Mesenchymal stem cell (in vitro differentiated cells and primary cell): ENCODE results near the gene BMPER.

Source experiments
- DNase-seq: peaks from one replicate; pipeline ENCODE4 v3.0.0-alpha.2; 2013
- H2AFZ ChIP-seq: one replicate; pipeline ENCODE4 v1.6.1; 2013; ENCODE audit warnings: low read depth, mild to moderate bottlenecking, control low read depth, inconsistent platforms, low read length, moderate library complexity
- H2AK5ac ChIP-seq: 2 replicates; pipeline ENCODE4 v1.6.1; 2013; ENCODE audit warnings: low read length, moderate library complexity, mild to moderate bottlenecking, inconsistent platforms; ENCODE audit not compliant: severe bottlenecking
- H2BK120ac ChIP-seq: one replicate; pipeline ENCODE4 v1.6.1; 2013; ENCODE audit warnings: low read depth, mild to moderate bottlenecking, inconsistent platforms, low read length, moderate library complexity
- H2BK12ac ChIP-seq, 2 experiments: one replicate each; pipeline ENCODE4 v1.6.1; 2013; ENCODE audit warnings: inconsistent platforms in 2 of 2, low read length in 2 of 2, mild to moderate bottlenecking in 2 of 2, moderate library complexity in 2 of 2, control low read depth in 1 of 2
- H2BK15ac ChIP-seq: one replicate; pipeline ENCODE4 v1.6.1; 2013; ENCODE audit warnings: mild to moderate bottlenecking, low read depth, inconsistent platforms; ENCODE audit not compliant: poor library complexity, severe bottlenecking
- H2BK5ac ChIP-seq: 2 replicates; pipeline ENCODE4 v1.6.1; 2013; ENCODE audit warnings: low read depth, mild to moderate bottlenecking, low read length, control low read depth, inconsistent platforms; ENCODE audit not compliant: poor library complexity, severe bottlenecking
- H3K14ac ChIP-seq, 2 experiments: one replicate each; pipeline ENCODE4 v1.6.1; 2013; ENCODE audit warnings: inconsistent platforms in 2 of 2, low read length in 2 of 2, control low read depth in 1 of 2, mild to moderate bottlenecking in 1 of 2, moderate library complexity in 1 of 2
- H3K18ac ChIP-seq, 2 experiments: one replicate each; pipeline ENCODE4 v1.6.1; 2013; ENCODE audit warnings: inconsistent platforms in 2 of 2, low read length in 2 of 2, control low read depth in 1 of 2, low read depth in 1 of 2, mild to moderate bottlenecking in 1 of 2
- H3K23ac ChIP-seq, 2 experiments: one replicate each; pipeline ENCODE4 v1.6.1; 2013; ENCODE audit warnings: inconsistent platforms in 2 of 2, low read length in 2 of 2, mild to moderate bottlenecking in 2 of 2, moderate library complexity in 2 of 2, control low read depth in 1 of 2
- H3K27ac ChIP-seq: 2 replicates; pipeline ENCODE4 v1.5.1; 2013; ENCODE audit warnings: mild to moderate bottlenecking, moderate library complexity, low read length, control low read depth, inconsistent platforms; ENCODE audit not compliant: poor library complexity, severe bottlenecking
- H3K27me3 ChIP-seq, 2 experiments: 2 replicates each; pipeline versions ENCODE4 v1.6.1 to v1.7.0; 2013; ENCODE audit warnings: low read length in 2 of 2, mild to moderate bottlenecking in 2 of 2, moderate library complexity in 2 of 2, control low read depth in 1 of 2, inconsistent platforms in 1 of 2; ENCODE audit not compliant: control insufficient read depth in 1 of 2, insufficient read depth in 1 of 2
- H3K36me3 ChIP-seq, 2 experiments: 2 replicates each; pipeline versions ENCODE4 v1.6.1 to v1.7.0; 2013; ENCODE audit warnings: low read length in 2 of 2, control low read depth in 1 of 2, inconsistent platforms in 1 of 2, low read depth in 1 of 2, mild to moderate bottlenecking in 1 of 2; ENCODE audit not compliant: insufficient read depth in 2 of 2, control insufficient read depth in 1 of 2
- H3K4ac ChIP-seq, 2 experiments: one replicate each; pipeline ENCODE4 v1.6.1; 2013; ENCODE audit warnings: inconsistent platforms in 2 of 2, low read length in 2 of 2, mild to moderate bottlenecking in 2 of 2, moderate library complexity in 2 of 2, control low read depth in 1 of 2, low read depth in 1 of 2
- H3K4me1 ChIP-seq: 2 replicates; pipeline ENCODE4 v1.6.1; 2013; ENCODE audit warnings: low read depth, low read length, control low read depth; ENCODE audit not compliant: control insufficient read depth, insufficient read depth
- H3K4me2 ChIP-seq: 2 replicates; pipeline ENCODE4 v1.6.1; 2013; ENCODE audit warnings: low read length, mild to moderate bottlenecking, inconsistent platforms; ENCODE audit not compliant: poor library complexity, severe bottlenecking
- H3K4me3 ChIP-seq, 2 experiments: 2 replicates each; pipeline versions ENCODE4 v1.5.1 to v1.7.0; 2013; ENCODE audit warnings: low read length in 2 of 2, mild to moderate bottlenecking in 2 of 2, control low read depth in 1 of 2, low read depth in 1 of 2; ENCODE audit not compliant: insufficient read depth in 1 of 2
- H3K79me1 ChIP-seq: replicated peaks from 2 replicates; pipeline ENCODE4 v1.6.1; 2013; ENCODE audit warnings: mild to moderate bottlenecking, control low read depth, low read length, inconsistent platforms; ENCODE audit not compliant: poor library complexity, severe bottlenecking
- H3K9ac ChIP-seq: 2 replicates; pipeline ENCODE4 v1.7.0; 2013; ENCODE audit warnings: mild to moderate bottlenecking, low read length, moderate library complexity
- H3K9me3 ChIP-seq: 2 replicates; pipeline ENCODE4 v1.7.0; 2013; ENCODE audit warnings: mild to moderate bottlenecking, low read length; ENCODE audit not compliant: control insufficient read depth
- H4K8ac ChIP-seq: one replicate; pipeline ENCODE4 v1.6.1; 2013; ENCODE audit warnings: inconsistent platforms, mild to moderate bottlenecking, low read length, moderate library complexity
- H4K91ac ChIP-seq: one replicate; pipeline ENCODE4 v1.6.1; 2013; ENCODE audit warnings: mild to moderate bottlenecking, low read length, inconsistent platforms
- WGBS: methylation state at CpG from one replicate; pipeline ENCODE4 v1.1.7; 2013; ENCODE audit warnings: mixed read lengths; 5-methylcytosine and 5-hydroxymethylcytosine counted together

BMPER gene

GRCh38 chr7:33904681-33905388 lies 504 bp upstream of the BMPER start:
- Histone ChIP-seq H2BK120ac (peak overlapping the region; percentile 38), H3K36me3 (peaks cover 0 to 30% of the 10 kb centered on the region in 2 experiments), H3K9ac (peak overlapping the region; percentile 98), H3K4me2 (peak overlapping the region; percentile 99), H2BK12ac (peak overlapping the region in 1 of 2 experiments; percentile 75), H3K27ac (no peak overlapping the region), H3K9me3 (no peaks in the 10 kb centered on the region), H2BK15ac (no peak overlapping the region), H3K4ac (peak overlapping the region; percentile 3 to 40), H3K18ac (peak overlapping the region; percentile 33 to 93), H3K79me1 (no peaks in the 10 kb centered on the region), H3K4me1 (peaks cover 12% of the 10 kb centered on the region), H4K91ac (peak overlapping the region; percentile 64), H4K8ac (peak overlapping the region; percentile 65), H2AK5ac (no peak overlapping the region), H3K14ac (peak overlapping the region in 1 of 2 experiments; percentile 95), H2AFZ (peak overlapping the region; percentile 88), H2BK5ac (no peak overlapping the region), H3K23ac (peak overlapping the region in 1 of 2 experiments; percentile 99), H3K4me3 (peak overlapping the region; percentile 67 to 91), H3K27me3 (peaks cover 0 to 26% of the 10 kb centered on the region in 2 experiments)
- WGBS = under 1% methylated on average over 35 of the region's 65 CpGs
- peak; percentile 70 for DNase-seq

GRCh38 chr7:33906697-33907096 lies 1.4 kb downstream of the BMPER start:
- Histone ChIP-seq H2BK12ac (no peak overlapping the region), H3K4me3 (peak overlapping the region in 1 of 2 experiments; percentile 91), H2BK15ac (no peak overlapping the region), H3K4ac (no peak overlapping the region), H3K27me3 (peaks cover 0 to 42% of the 10 kb centered on the region in 2 experiments), H2AK5ac (no peak overlapping the region), H2BK5ac (no peak overlapping the region), H3K14ac (no peak overlapping the region), H3K9ac (peak overlapping the region; percentile 90), H3K4me1 (peaks cover 12% of the 10 kb centered on the region), H3K36me3 (peaks cover 0 to 49% of the 10 kb centered on the region in 2 experiments), H2BK120ac (no peak overlapping the region), H3K79me1 (no peaks in the 10 kb centered on the region), H4K91ac (no peak overlapping the region), H2AFZ (no peak overlapping the region), H3K4me2 (no peak overlapping the region), H3K27ac (no peak overlapping the region), H3K9me3 (no peaks in the 10 kb centered on the region), H3K18ac (no peak overlapping the region), H4K8ac (no peak overlapping the region), H3K23ac (no peak overlapping the region)
- no peak for DNase-seq

GRCh38 chr7:33907625-33908024 lies 2.3 kb downstream of the BMPER start:
- Histone ChIP-seq H2BK12ac (no peak overlapping the region), H2AFZ (no peak overlapping the region), H3K4me1 (peaks cover 12% of the 10 kb centered on the region), H3K23ac (no peak overlapping the region), H3K18ac (no peak overlapping the region), H2BK5ac (no peak overlapping the region), H3K9me3 (no peaks in the 10 kb centered on the region), H3K79me1 (no peaks in the 10 kb centered on the region), H3K4me3 (peak overlapping the region in 1 of 2 experiments; percentile 91), H3K4me2 (no peak overlapping the region), H3K4ac (no peak overlapping the region), H3K36me3 (peaks cover 0 to 58% of the 10 kb centered on the region in 2 experiments), H3K27ac (no peak overlapping the region), H2BK120ac (no peak overlapping the region), H3K9ac (peak overlapping the region; percentile 90), H2AK5ac (no peak overlapping the region), H3K14ac (no peak overlapping the region), H2BK15ac (no peak overlapping the region), H4K91ac (no peak overlapping the region), H3K27me3 (peaks cover 0 to 42% of the 10 kb centered on the region in 2 experiments), H4K8ac (no peak overlapping the region)
- WGBS = 97% methylated on average over 4 of the region's 5 CpGs
- DNase-seq = no peak

GRCh38 chr7:33909318-33909717 lies 4.0 kb downstream of the BMPER start:
- Histone ChIP-seq H3K23ac (no peak overlapping the region), H3K4me1 (peaks cover 9% of the 10 kb centered on the region), H3K4ac (no peak overlapping the region), H2BK5ac (no peak overlapping the region), H4K8ac (no peak overlapping the region), H3K9ac (peak overlapping the region; percentile 90), H2BK15ac (no peak overlapping the region), H3K4me2 (no peak overlapping the region), H3K9me3 (no peaks in the 10 kb centered on the region), H3K27ac (no peak overlapping the region), H3K36me3 (peaks cover 0 to 73% of the 10 kb centered on the region in 2 experiments), H3K27me3 (peaks cover 0 to 38% of the 10 kb centered on the region in 2 experiments), H2BK12ac (no peak overlapping the region), H2AFZ (no peak overlapping the region), H2AK5ac (no peak overlapping the region), H4K91ac (no peak overlapping the region), H3K14ac (no peak overlapping the region), H3K18ac (no peak overlapping the region), H2BK120ac (no peak overlapping the region), H3K4me3 (peak overlapping the region in 1 of 2 experiments; percentile 91), H3K79me1 (no peaks in the 10 kb centered on the region)
- 94% methylated on average over 4 of the region's 5 CpGs for WGBS
- no peak for DNase-seq
